ENCODE measurements around the gene SRSF8.
A peak's percentile ranks its signal among the peaks of the same experiment; 100 is the strongest.
"Not testable (repeated sequence)": the region's sequence is repeated elsewhere in the genome, so short reads cannot be mapped to it uniquely, and the experiment has no call there.

Gene SRSF8

DNA sequence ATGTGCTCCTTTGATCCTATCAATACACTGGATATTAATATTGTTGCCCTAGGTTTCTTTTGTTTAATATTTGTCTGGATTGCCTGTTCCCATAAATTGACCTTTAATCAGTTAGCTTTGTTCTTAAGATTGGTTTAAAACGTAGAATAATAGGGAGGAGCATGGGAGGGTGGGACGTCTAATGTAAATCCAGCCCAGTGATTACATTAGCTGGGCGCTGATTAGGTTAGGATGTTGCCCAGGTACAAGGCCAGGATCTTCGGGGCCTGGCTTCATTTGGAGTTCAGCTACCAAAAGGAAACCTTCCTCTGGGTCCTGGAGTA, at the start of gene SRSF8:
TSS of gene SRSF8 (plus strand) at position 204 of the 323 bp plus-strand sequence. CDS start 308 bp downstream, outside the sequence.
- DNase-seq = peak; percentile 72

GRCh38 chr11:95021468-95021867, 45.3 kb upstream of the SRSF8 start:
- not testable (repeated sequence) for DNase-seq

DNA sequence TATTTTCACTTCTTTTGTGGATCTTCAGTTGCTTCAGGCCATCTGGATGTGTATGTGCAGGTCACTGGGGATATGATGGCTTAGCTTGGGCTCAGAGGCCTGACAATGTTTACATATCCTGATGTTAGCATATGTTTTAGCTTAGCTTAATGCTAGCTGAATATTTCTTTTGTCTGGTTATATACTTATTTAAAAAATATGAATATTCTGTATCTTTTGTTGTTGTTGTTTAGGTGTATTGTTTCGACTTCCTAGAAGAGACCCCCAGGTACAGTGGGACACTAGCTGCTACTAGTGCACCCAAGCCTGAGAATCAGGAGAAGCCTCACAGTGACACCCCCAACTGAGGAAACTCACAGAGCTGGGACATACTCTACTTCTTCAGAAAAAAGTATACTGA, 41.8 kb upstream of the SRSF8 start, which contains the start of gene KDM4E:
TSS of gene KDM4E (plus strand) at position 301 of the 400 bp plus-strand sequence. CDS start 300 bp downstream, outside the sequence.
- DNase-seq = no peak

GRCh38 chr11:95025594-95025993, 41.1 kb upstream of the SRSF8 start:
- not testable (repeated sequence) for DNase-seq

- DNase-seq = no peak
These were observed 38.4 kb upstream of the SRSF8 start for GRCh38 chr11:95028357-95028756.

- no peak for DNase-seq
These were observed 33.7 kb upstream of the SRSF8 start for GRCh38 chr11:95033051-95033450.

DNA sequence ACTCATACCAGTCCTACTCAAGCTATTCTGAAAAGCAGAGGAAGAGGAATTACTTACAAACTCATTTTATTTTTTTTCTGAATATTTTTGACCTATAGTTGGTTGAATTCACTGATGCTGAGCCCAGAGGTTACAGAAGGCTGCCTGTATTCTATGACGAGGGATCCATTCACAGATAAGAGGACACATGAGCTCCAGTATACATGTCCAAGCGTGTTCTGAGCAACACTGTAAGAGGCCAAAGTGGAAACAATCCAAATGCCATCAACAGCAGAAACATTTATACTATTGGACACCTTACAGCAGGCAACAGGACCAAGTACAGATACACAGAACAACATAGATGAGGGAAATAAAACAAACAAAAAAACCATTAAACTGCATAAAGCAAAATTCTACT, 31.4 kb upstream of the SRSF8 start:
- no peak for DNase-seq

GRCh38 chr11:95037356-95038035, 29.2 kb upstream of the SRSF8 start:
- DNase-seq = not testable (repeated sequence)

GRCh38 chr11:95042239-95042638, 24.5 kb upstream of the SRSF8 start:
- DNase-seq = no peak

GRCh38 chr11:95042906-95043305, 23.8 kb upstream of the SRSF8 start:
- no peak for DNase-seq

DNA sequence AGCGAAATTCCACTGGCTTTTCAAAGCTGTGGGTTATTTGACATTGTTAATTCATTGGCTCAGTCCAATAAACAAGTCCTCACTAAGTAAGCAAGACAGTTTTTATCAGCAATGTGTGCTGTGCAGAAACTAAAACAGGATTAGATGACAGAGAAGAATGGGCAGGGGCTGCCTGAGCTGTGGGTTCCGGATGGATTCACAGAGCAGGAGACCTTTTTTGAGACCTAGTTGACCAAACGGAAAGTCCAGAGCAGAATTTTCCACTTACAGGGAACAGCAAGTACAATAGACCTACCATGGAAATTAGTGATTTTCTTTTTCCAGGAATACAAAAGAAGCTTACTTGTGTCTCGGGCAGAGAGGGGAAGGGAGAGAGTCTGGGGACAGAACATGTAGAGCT, 22.7 kb upstream of the SRSF8 start:
- DNase-seq = no peak

DNA sequence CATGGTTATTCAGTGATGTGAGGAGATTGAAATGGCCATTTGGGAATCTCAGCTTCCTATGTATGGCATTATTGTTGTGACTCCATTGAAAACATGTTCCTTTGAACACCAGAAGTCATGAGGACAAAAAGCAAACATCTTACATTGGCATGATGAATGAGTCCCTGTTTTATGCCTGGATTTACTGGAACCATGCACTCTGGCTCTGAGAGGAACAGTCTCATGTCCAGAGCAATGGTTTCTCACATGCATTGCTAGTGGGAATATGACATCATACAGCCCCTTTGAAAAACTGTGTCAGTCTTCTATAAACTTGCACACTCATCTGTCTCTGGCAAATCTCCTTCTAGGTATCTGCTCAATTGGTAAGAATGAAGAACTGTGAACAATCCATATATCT, 20.9 kb upstream of the SRSF8 start:
- no peak for DNase-seq

DNA sequence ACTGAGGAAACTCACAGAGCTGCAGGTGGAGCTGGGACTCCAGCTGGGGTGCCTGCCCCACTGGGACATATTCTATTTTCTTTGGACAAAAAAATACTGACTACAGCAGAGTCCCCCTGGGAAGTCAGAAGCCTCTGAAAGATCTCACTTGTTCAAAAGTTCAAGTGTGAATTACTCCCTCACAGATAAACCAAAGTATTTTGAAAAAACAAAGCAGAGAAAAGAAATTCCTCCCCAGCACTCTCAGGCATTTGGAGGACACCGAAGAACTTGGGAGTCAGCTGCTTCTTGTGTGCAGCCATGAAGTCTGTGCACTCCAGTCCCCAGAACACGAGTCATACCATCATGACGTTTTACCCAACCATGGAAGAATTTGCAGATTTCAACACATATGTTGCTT, 17.6 kb upstream of the SRSF8 start, which contains the start of gene KDM4F:
TSS of gene KDM4F (plus strand) at position 301 of the 400 bp plus-strand sequence.
- DNase-seq = not testable (repeated sequence)

DNA sequence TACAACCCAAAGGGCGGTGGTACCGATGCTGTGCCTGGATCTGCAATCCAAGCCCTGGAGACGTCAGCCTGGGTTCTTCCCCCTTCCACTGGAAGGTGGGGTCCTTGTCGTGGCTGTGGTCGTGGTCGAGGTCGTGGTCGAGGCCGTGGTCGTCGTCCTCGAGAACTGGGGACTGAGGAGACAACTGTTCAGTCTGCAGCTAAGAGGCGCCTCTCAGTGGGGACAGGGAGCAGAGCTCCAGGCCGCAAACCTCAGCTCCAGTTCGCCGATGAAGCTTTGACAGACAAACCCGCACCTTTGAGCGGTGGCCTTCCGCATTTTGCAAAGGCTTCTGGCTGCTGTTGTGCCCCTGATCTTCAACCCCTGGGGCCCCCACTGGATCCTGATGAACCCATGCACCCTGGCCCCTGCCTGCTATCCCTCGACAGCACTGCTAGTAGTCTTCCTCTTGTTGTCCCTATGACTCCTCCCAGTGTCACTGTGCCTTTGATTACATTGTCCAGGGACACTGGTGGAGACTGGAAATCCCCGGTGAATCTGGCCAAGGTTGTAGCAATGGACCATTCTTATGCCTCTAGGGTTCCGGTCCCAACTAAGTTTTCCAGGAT, 16.0 kb upstream of the SRSF8 start:
- DNase-seq = no peak

DNA sequence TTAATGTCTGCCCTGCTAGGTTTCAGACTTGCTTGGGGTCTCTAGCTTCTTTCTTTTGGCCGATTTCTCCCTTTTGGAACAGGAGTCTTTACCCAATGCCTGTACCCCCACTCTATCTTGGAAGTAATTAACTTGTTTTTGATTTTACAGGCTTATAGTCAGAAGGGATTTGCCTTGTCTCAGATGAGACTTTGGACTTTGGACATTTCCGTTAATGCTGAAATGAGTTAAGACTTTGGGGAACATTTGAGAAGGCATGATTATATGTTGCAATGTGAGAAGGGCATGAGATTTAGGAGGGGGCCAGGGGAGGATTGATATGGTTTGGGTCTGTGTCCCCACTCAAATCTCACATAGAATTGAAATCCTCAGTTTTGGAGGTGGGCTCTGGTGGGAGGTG, 12.4 kb upstream of the SRSF8 start:
- no peak for DNase-seq

DNA sequence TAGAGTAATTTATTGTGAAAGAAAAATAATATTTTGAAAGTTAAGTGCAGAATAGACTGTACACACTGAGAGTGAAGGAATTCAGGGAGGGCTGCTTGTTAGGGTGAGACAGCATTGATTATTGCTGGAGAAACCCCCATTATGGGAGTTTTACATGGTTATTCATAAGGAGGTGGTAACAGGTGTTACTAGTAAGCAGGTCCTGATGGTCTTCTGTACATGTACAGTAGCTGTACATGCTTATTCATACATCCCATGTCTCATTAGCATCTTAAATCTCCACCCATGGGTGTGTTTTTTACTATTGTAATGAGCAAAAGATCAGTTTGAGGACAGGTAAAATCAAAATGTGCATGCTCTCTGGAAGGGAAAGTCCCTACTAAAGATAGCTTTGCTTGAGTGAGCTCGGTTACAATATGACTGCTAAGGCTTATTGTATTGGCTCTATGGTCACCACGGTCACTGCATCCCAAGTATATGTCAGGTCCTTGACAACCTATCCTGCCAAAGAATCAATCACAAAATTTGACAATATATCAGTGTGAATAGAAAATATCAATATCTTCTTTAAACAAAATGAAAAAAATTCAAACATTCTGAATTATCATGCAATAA, 11.3 kb upstream of the SRSF8 start:
- no peak for DNase-seq

DNA sequence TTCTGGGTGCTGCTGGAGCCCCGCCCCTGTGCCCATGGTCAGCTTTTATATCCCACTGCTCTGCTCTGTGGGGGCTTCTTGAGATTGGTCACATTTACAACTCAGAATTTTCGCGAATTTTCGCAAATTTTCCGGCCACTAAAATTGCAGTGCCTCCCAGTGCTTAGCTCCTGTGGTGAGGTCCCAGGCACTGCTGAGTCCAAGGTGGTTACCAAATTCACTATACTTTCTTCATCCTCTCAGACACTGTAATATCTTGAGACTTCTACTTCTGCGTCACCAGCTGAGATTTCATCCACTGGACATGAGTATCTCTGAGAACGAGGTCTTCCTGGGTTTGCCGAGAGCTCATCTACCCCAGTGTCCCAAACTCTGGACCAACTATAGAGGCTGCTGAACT, 8.8 kb upstream of the SRSF8 start:
- DNase-seq = no peak

- DNase-seq = no peak
These were observed 8.1 kb upstream of the SRSF8 start for GRCh38 chr11:95058621-95059020.

GRCh38 chr11:95059046-95059445, 7.7 kb upstream of the SRSF8 start:
- DNase-seq = no peak

- no peak for DNase-seq
These were observed 1.4 kb upstream of the SRSF8 start for GRCh38 chr11:95065336-95065735.

GRCh38 chr11:95067039-95067840, 521 bp downstream of the SRSF8 start:
- DNase-seq = peak; percentile 72

- peak; percentile 50 for DNase-seq
These were observed 1.1 kb downstream of the SRSF8 start for GRCh38 chr11:95067841-95068219.

- peak; percentile 85 for DNase-seq
These were observed 1.8 kb downstream of the SRSF8 start for GRCh38 chr11:95068549-95068948.
